Vagina (tissue), 2 donors: ENCODE measurements around the gene PRTG. TPM values are rescaled to one million over a fixed set of nuclear protein-coding genes. Genes with fewer than 3 reads are reported as not detected.
A peak's percentile ranks its signal among the peaks of the same experiment; 100 is the strongest.
"Not testable (repeated sequence)": the region's sequence is repeated elsewhere in the genome, so short reads cannot be mapped to it uniquely, and the experiment has no call there.

Experiments
- DNase-seq, 2 donors: peaks; one replicate each; pipeline ENCODE4 v3.0.0-alpha.2; 2017; ENCODE audit errors: extremely low spot score in 2 of 2
- H3K27ac ChIP-seq: fragments of 200-600 bp; sonication (generic); one replicate; pipeline ENCODE4 v1.5.1; 2019
- H3K27me3 ChIP-seq: fragments of 200-600 bp; sonication (generic); one replicate; pipeline ENCODE4 v1.5.1; 2019
- H3K36me3 ChIP-seq, 2 donors: fragments of 200-600 bp; sonication (generic); one replicate each; pipeline ENCODE4 v1.5.1; 2017 to 2019
- H3K4me1 ChIP-seq: fragments of 200-600 bp; sonication (generic); one replicate; pipeline ENCODE4 v1.5.1; 2019
- H3K4me3 ChIP-seq, 2 donors: fragments of 200-600 bp; sonication (generic); 1 replicate in 1 of 2; 2 replicates in 1 of 2; pipeline ENCODE4 v1.5.1; 2016 to 2019
- H3K9me3 ChIP-seq: fragments of 200-600 bp; sonication (generic); one replicate; pipeline ENCODE4 v1.5.1; 2019
- CTCF ChIP-seq, 3 experiments: fragments of 450-650 bp in 2 of 3; fragments of 200-600 bp in 1 of 3; sonication (generic) in 1 of 3; IDR thresholded peaks; one replicate each; pipeline ENCODE4 v1.5.1; 2017 to 2019; ENCODE audit warnings: antibody characterized with exemption in 3 of 3, mild to moderate bottlenecking in 2 of 3, moderate library complexity in 2 of 3
- POLR2A ChIP-seq, 2 donors: fragments of 450-650 bp; IDR thresholded peaks; one replicate each; pipeline ENCODE4 v1.6.1; 2017; ENCODE audit warnings: antibody characterized with exemption in 2 of 2, mild to moderate bottlenecking in 2 of 2, moderate library complexity in 2 of 2
- POLR2AphosphoS5 ChIP-seq, 2 donors: sonication (generic); formaldehyde crosslinking; IDR thresholded peaks; one replicate each; pipeline ENCODE4 v1.9.0; 2017; ENCODE audit warnings: antibody characterized with exemption in 2 of 2, mild to moderate bottlenecking in 2 of 2, low read depth in 1 of 2; ENCODE audit not compliant: insufficient read depth in 1 of 2
- intact Hi-C: fragments of 100-400 bp; cut with DNase I; formaldehyde crosslinking; loops from one replicate; pipeline ENCODE4 v1.15.1; 2023
- total RNA-seq: library from RNA; depleted of rRNA; stranded (reverse); fragments of >200 nt; gene quantifications from one replicate; pipeline ENCODE4 v1.2.3, GENCODE V29; 2016

Gene PRTG
- total RNA-seq, 1 donor from 2014 or later: 5.2 TPM

GRCh38 chr15:55758580-55758986 is 15.6 kb upstream of the PRTG start:
- Histone ChIP-seq H3K27me3 (no peaks in the 10 kb centered on the region), H3K4me1 (no peaks in the 10 kb centered on the region), H3K36me3 (no peaks in the 10 kb centered on the region), H3K4me3 (no peak overlapping the region), H3K9me3 (no peaks in the 10 kb centered on the region), H3K27ac (no peak overlapping the region)
- no peak for TF ChIP-seq POLR2A (IDR thresholded peaks at IDR 0.05)
- TF ChIP-seq POLR2AphosphoS5 (IDR thresholded peaks at IDR 0.05; ENCODE audit: insufficient read depth in 1 of 2, low read depth in 1 of 2): no peak
- DNase-seq: no peak
- intact Hi-C loops: no loop called here

- not testable (repeated sequence) for DNase-seq
Measured at GRCh38 chr15:55753433-55753832, 10.5 kb upstream of the PRTG start.

GRCh38 chr15:55750706-55751105 is 7.8 kb upstream of the PRTG start:
- H3K4me1 ChIP-seq: no peaks in the 10 kb centered on the region

More at GRCh38 chr15:55753433-55753832, 10.5 kb upstream of the PRTG start:
- H3K36me3 ChIP-seq, H3K27ac ChIP-seq, H3K27me3 ChIP-seq, intact Hi-C loops, H3K4me3 ChIP-seq, H3K4me1 ChIP-seq, H3K9me3 ChIP-seq: not testable (repeated sequence)

GRCh38 chr15:55743729-55744655 is 1.0 kb upstream of the PRTG start:
- Histone ChIP-seq H3K4me3 (peak overlapping the region; percentile 63 to 68), H3K4me1 (peaks cover 19% of the 10 kb centered on the region), H3K36me3 (no peaks in the 10 kb centered on the region), H3K27ac (peak overlapping the region; percentile 52), H3K27me3 (no peaks in the 10 kb centered on the region), H3K9me3 (no peaks in the 10 kb centered on the region)
- TF ChIP-seq CTCF (IDR thresholded peaks at IDR 0.05) (no peak), POLR2AphosphoS5 (IDR thresholded peaks at IDR 0.05; ENCODE audit: insufficient read depth in 1 of 2, low read depth in 1 of 2) (no peak), POLR2A (IDR thresholded peaks at IDR 0.05) (no peak)
- intact Hi-C loops: no loop called here
- no peak for DNase-seq

More at GRCh38 chr15:55750706-55751105, 7.8 kb upstream of the PRTG start:
- Histone ChIP-seq H3K27ac (no peak overlapping the region), H3K27me3 (no peaks in the 10 kb centered on the region), H3K36me3 (no peaks in the 10 kb centered on the region), H3K9me3 (no peaks in the 10 kb centered on the region), H3K4me3 (no peak overlapping the region)
- TF ChIP-seq CTCF (IDR thresholded peaks at IDR 0.05): no peak
- TF ChIP-seq POLR2AphosphoS5 (IDR thresholded peaks at IDR 0.05; ENCODE audit: insufficient read depth in 1 of 2, low read depth in 1 of 2): no peak
- no peak for TF ChIP-seq POLR2A (IDR thresholded peaks at IDR 0.05)
- intact Hi-C loops: no loop called here
- DNase-seq: no peak

GRCh38 chr15:55742498-55742926 is 440 bp downstream of the PRTG start:
- H3K27ac ChIP-seq: peak overlapping the region; percentile 52
- no peak for DNase-seq

More at GRCh38 chr15:55742498-55742926, 440 bp downstream of the PRTG start:
- TF ChIP-seq POLR2A (IDR thresholded peaks at IDR 0.05) (no peak), CTCF (IDR thresholded peaks at IDR 0.05) (no peak), POLR2AphosphoS5 (IDR thresholded peaks at IDR 0.05; ENCODE audit: insufficient read depth in 1 of 2, low read depth in 1 of 2) (no peak)
- intact Hi-C loops: no loop called here
- Histone ChIP-seq H3K4me3 (peak overlapping the region; percentile 63 to 68), H3K36me3 (no peaks in the 10 kb centered on the region), H3K27me3 (no peaks in the 10 kb centered on the region), H3K4me1 (peaks cover 19% of the 10 kb centered on the region), H3K9me3 (no peaks in the 10 kb centered on the region)
